Loucy (cell line): ENCODE results near the gene RHOT2.

Source experiments
- H2AFZ ChIP-seq: fragments of 200-600 bp; sonication (generic); 2 replicates; pipeline ENCODE4 v1.6.0; 2016; ENCODE audit warnings: antibody characterized with exemption, mild to moderate bottlenecking, low read length, moderate library complexity
- H3F3A ChIP-seq: fragments of 200-600 bp; 2 replicates; pipeline ENCODE4 v1.6.0; 2016; ENCODE audit warnings: antibody characterized with exemption, low read depth, mild to moderate bottlenecking
- H3K27me3 ChIP-seq: fragments of 200-600 bp; sonication (generic); 2 replicates; pipeline ENCODE4 v1.6.1; 2014; ENCODE audit warnings: low read length, mild to moderate bottlenecking; ENCODE audit not compliant: insufficient read depth, poor library complexity, severe bottlenecking
- H3K36me3 ChIP-seq: fragments of 200-600 bp; sonication (generic); 2 replicates; pipeline ENCODE4 v1.6.1; 2016; ENCODE audit warnings: low read length; ENCODE audit not compliant: insufficient read depth
- H3K4me1 ChIP-seq: fragments of 200-600 bp; sonication (generic); 2 replicates; pipeline ENCODE4 v1.5.1; 2014; ENCODE audit warnings: low read length, mild to moderate bottlenecking; ENCODE audit not compliant: insufficient read depth, poor library complexity, severe bottlenecking
- H3K4me2 ChIP-seq: fragments of 200-600 bp; sonication (generic); 2 replicates; pipeline ENCODE4 v1.6.0; 2014; ENCODE audit warnings: antibody characterized with exemption, low read length, low read depth, mild to moderate bottlenecking; ENCODE audit not compliant: poor library complexity, severe bottlenecking
- H3K4me3 ChIP-seq: fragments of 200-600 bp; sonication (generic); 2 replicates; pipeline ENCODE4 v1.5.1; 2014; ENCODE audit warnings: low read length, mild to moderate bottlenecking, mixed read lengths; ENCODE audit not compliant: poor library complexity, severe bottlenecking
- H3K79me2 ChIP-seq: fragments of 200-600 bp; sonication (generic); 2 replicates; pipeline ENCODE4 v1.6.1; 2014; ENCODE audit warnings: low read length; ENCODE audit not compliant: insufficient read depth
- H3K9ac ChIP-seq: fragments of 200-600 bp; sonication (generic); 2 replicates; pipeline ENCODE4 v1.6.0; 2014; ENCODE audit warnings: mild to moderate bottlenecking, low read depth, low read length, moderate library complexity; ENCODE audit not compliant: poor library complexity, severe bottlenecking
- H3K9me2 ChIP-seq: fragments of 200-600 bp; sonication (generic); replicated peaks from 2 replicates; pipeline ENCODE4 v1.6.1; 2016; ENCODE audit warnings: low read depth, low read length, mixed read lengths
- H3K9me3 ChIP-seq: fragments of 200-600 bp; sonication (generic); 2 replicates; pipeline ENCODE4 v1.6.1; 2014; ENCODE audit warnings: mild to moderate bottlenecking, antibody characterized with exemption, low read length, low read depth; ENCODE audit not compliant: insufficient read depth
- H4K20me1 ChIP-seq: fragments of 200-600 bp; sonication (generic); 2 replicates; pipeline ENCODE4 v1.6.0; 2014; ENCODE audit warnings: antibody characterized with exemption, low read length, mild to moderate bottlenecking; ENCODE audit not compliant: insufficient read depth, poor library complexity, severe bottlenecking
- EZH2phosphoT487 ChIP-seq: fragments of 200-600 bp; IDR thresholded peaks from 2 replicates; pipeline ENCODE4 v1.6.1; 2018; ENCODE audit warnings: antibody characterized with exemption, mild to moderate bottlenecking, moderate library complexity, borderline replicate concordance
- TF ChIP-seq, protein P1 (sequence below): fragments of 200-600 bp; sonication (generic); conservative IDR thresholded peaks from 2 replicates; pipeline ENCODE4 v1.5.1; 2014; ENCODE audit warnings: mild to moderate bottlenecking, antibody characterized with exemption, low read length

RHOT2 gene

DNA sequence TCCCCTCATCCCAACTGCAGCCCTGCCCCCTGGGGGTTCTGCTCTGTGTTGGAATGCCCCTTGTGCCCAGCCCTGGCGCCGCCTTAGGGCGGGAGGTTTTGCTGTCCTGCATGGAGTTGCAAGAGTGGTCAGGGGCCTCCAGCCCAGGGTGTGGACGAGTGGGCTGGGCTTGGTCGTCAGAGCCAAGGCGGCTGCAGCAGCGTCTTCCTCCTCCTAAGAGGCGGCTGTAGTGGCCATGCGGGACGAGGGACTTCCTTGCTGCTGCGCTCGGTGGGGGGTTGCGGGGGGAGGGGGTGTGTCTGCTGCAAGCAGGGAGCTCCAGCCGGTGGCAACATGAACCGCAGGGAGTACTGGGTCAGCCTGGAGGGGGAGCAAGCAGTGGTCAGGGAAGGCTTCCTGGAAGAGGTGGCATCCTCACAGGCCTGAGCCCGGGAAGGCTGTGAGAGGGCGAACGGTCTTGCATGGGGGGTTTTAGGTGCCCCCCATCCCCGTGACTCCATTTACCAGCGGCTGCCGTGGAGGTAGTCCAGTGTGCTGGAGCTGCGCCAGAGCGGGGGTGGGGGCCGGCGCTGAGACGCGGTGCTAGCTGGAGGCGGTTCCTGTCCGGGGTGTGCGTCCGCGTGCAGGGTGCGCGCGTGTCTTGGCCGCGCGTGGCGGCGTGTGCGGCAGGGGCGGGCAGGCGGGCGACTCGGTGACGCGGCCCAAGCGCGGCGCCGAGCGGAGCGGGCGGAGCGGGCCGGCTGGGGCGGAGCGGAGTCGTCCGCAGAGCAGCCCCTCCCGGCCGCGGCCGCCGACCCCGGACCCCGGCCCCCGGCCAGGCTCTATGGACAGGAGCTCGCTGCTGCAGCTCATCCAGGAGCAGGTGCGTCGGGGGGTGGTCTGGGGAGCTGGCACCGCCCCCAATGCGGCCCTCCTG, 7.3 kb downstream of the RHOT2 start, which contains the start of gene RHBDL1:
TSS of gene RHBDL1 (plus strand) at position 704 of the 916 bp plus-strand sequence. CDS start at position 824, 120 bp downstream.
- Histone ChIP-seq H3K9ac (no peak within 1 kb of the TSS), H3K27me3 (no peaks in the 10 kb centered on the region), H3K79me2 (no peaks in the 10 kb centered on the region), H3K4me2 (no peak within 1 kb of the TSS), H4K20me1 (no peaks in the 10 kb centered on the region), H3K36me3 (no peaks in the 10 kb centered on the region), H3K4me3 (no peak within 1 kb of the TSS), H3F3A (no peaks in the 10 kb centered on the region), H3K9me3 (no peaks in the 10 kb centered on the region), H3K4me1 (peaks cover 4% of the 10 kb centered on the region), H3K9me2 (no peaks in the 10 kb centered on the region), H2AFZ (no peak within 1 kb of the TSS)
- TF ChIP-seq EZH2phosphoT487: no peak

DNA sequence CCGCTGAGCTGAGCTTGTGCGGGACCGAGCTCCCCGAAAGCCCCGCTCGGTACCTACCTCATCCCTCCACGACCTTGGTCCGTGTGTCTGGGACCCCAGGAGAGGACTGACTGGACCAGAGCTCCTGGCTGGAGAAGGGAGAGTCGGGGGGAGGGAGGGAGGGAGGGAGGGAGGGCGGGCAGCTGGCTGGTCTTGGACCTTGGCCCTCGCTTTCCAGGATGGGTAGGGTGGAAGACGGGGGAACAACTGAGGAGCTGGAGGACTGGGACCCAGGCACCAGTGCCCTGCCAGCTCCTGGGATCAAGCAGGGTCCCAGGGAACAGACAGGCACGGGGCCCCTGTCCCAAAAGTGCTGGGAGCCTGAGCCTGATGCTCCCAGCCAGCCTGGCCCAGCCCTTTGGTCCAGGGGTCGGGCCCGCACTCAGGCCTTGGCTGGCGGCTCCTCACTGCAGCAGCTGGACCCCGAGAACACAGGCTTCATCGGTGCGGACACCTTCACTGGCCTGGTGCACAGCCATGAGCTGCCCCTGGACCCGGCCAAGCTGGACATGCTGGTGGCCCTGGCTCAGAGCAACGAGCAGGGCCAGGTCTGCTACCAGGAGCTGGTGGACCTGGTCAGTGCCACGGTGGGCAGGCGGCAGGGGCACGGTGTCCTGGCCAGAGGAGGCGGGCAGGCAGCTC, 8.1 kb downstream of the RHOT2 start:
- H4K20me1 ChIP-seq: no peaks in the 10 kb centered on the region
- TF ChIP-seq EZH2phosphoT487: no peak
- TF ChIP-seq, protein P1, sequence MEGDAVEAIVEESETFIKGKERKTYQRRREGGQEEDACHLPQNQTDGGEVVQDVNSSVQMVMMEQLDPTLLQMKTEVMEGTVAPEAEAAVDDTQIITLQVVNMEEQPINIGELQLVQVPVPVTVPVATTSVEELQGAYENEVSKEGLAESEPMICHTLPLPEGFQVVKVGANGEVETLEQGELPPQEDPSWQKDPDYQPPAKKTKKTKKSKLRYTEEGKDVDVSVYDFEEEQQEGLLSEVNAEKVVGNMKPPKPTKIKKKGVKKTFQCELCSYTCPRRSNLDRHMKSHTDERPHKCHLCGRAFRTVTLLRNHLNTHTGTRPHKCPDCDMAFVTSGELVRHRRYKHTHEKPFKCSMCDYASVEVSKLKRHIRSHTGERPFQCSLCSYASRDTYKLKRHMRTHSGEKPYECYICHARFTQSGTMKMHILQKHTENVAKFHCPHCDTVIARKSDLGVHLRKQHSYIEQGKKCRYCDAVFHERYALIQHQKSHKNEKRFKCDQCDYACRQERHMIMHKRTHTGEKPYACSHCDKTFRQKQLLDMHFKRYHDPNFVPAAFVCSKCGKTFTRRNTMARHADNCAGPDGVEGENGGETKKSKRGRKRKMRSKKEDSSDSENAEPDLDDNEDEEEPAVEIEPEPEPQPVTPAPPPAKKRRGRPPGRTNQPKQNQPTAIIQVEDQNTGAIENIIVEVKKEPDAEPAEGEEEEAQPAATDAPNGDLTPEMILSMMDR: no peak
- H3K9me2 ChIP-seq: no peaks in the 10 kb centered on the region
- no peak overlapping the region for H2AFZ ChIP-seq
- H3K36me3 ChIP-seq: no peaks in the 10 kb centered on the region
- H3K9me3 ChIP-seq: no peaks in the 10 kb centered on the region
- no peaks in the 10 kb centered on the region for H3F3A ChIP-seq
- H3K9ac ChIP-seq: no peak overlapping the region
- H3K4me3 ChIP-seq: no peak overlapping the region
- H3K79me2 ChIP-seq: peaks cover 4% of the 10 kb centered on the region; the same call in 1 of the 2 replicates
- H3K4me1 ChIP-seq: peaks cover 4% of the 10 kb centered on the region
- H3K4me2 ChIP-seq: no peak overlapping the region
- H3K27me3 ChIP-seq: no peaks in the 10 kb centered on the region

DNA sequence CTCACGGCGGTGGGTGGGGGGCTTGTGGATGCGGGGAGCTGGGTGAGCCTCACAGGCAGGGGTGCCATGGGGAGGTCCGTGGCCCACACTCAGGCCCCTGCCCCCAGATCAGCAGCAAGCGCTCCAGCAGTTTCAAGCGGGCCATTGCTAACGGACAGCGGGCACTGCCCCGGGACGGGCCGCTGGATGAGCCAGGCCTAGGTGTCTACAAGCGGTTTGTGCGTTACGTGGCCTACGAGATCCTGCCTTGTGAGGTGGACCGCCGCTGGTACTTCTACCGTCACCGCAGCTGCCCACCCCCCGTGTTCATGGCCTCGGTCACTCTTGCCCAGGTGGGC, 8.6 kb downstream of the RHOT2 start:
- Histone ChIP-seq H3K9me3 (no peaks in the 10 kb centered on the region), H3K4me1 (peaks cover 4% of the 10 kb centered on the region), H3K79me2 (peaks cover 9% of the 10 kb centered on the region; the same call in 1 of the 2 replicates), H3K4me3 (no peak overlapping the region), H3K27me3 (no peaks in the 10 kb centered on the region), H3K36me3 (no peaks in the 10 kb centered on the region), H4K20me1 (peaks cover 2% of the 10 kb centered on the region), H3K4me2 (no peak overlapping the region), H3F3A (no peaks in the 10 kb centered on the region), H3K9me2 (no peaks in the 10 kb centered on the region), H2AFZ (no peak overlapping the region), H3K9ac (no peak overlapping the region)
- TF ChIP-seq EZH2phosphoT487: no peak
- TF ChIP-seq, protein P1: no peak
